HUES48 (cell line): Measurements from ENCODE around the gene PNLIPRP2.

Experiments used
- H3K27ac ChIP-seq: one replicate; pipeline ENCODE4 v1.7.0; 2013; ENCODE audit warnings: low read depth, low read length, inconsistent platforms
- H3K27me3 ChIP-seq: 2 replicates; pipeline ENCODE4 v1.6.1; 2013; ENCODE audit warnings: mild to moderate bottlenecking, low read length; ENCODE audit not compliant: control insufficient read depth, insufficient read depth
- H3K36me3 ChIP-seq: 2 replicates; pipeline ENCODE4 v1.6.1; 2013; ENCODE audit warnings: low read length; ENCODE audit not compliant: control insufficient read depth, insufficient read depth
- H3K4me1 ChIP-seq: 2 replicates; pipeline ENCODE4 v1.6.1; 2013; ENCODE audit warnings: mild to moderate bottlenecking, low read length; ENCODE audit not compliant: control insufficient read depth, insufficient read depth
- H3K4me3 ChIP-seq: 2 replicates; pipeline ENCODE4 v1.5.1; 2013; ENCODE audit warnings: mild to moderate bottlenecking, low read depth, low read length
- H3K9ac ChIP-seq: 2 replicates; pipeline ENCODE4 v1.6.1; 2013; ENCODE audit warnings: mild to moderate bottlenecking, low read depth, low read length, moderate library complexity
- H3K9me3 ChIP-seq: 2 replicates; pipeline ENCODE4 v1.6.1; 2013; ENCODE audit warnings: low read length; ENCODE audit not compliant: control insufficient read depth, insufficient read depth

The PNLIPRP2 gene

DNA sequence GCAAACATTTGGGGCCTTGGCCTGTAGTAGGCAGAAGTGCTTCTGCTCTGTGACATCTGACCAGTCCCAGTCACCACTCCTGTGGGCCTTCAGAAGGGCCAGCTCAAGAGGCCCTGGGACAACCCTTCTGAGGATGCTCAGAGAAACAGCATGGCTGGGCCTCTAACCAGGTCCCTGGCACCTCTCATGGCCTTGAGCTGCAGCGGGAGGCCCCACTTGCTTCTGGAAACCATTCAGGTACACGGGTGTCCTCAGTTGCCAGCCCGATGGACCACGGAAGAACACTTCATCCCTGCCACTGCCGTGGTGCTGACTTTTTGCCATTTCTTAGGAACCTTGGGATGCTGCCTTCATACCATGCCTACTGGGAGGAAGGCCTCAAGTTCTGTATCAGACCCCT lies 64.0 kb downstream of the PNLIPRP2 start:
- no peak overlapping the region for H3K4me3 ChIP-seq
- no peaks in the 10 kb centered on the region for H3K9me3 ChIP-seq
- H3K27ac ChIP-seq, result no peak overlapping the region
- H3K27me3 ChIP-seq, result no peaks in the 10 kb centered on the region
- H3K36me3 ChIP-seq, result no peaks in the 10 kb centered on the region
- H3K9ac ChIP-seq, result no peak overlapping the region
- no peaks in the 10 kb centered on the region for H3K4me1 ChIP-seq

DNA sequence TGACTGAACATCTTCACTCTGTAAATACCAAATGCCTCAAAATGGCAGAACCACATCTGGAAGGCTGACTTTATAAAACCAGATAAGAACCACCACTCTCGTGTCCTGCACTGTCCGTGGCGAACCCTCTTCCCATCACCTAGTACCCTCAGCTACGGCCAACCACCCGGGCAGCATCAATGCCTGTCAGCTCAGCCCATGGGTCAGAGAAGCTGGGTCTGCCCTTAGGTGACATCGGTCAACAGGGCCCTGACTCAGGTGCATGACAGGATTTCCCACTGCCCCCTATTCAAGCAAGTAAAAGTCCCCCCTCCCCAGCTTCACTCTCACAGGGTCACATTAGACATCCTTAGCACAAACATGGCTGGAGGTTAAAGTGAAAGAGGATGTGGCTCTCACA lies 65.1 kb downstream of the PNLIPRP2 start:
- H3K9ac ChIP-seq, result no peak overlapping the region
- H3K9me3 ChIP-seq, result no peaks in the 10 kb centered on the region
- peaks cover 6% of the 10 kb centered on the region for H3K4me1 ChIP-seq
- H3K27me3 ChIP-seq, result no peaks in the 10 kb centered on the region
- no peak overlapping the region for H3K4me3 ChIP-seq
- H3K27ac ChIP-seq, result no peak overlapping the region
- H3K36me3 ChIP-seq, result no peaks in the 10 kb centered on the region

DNA sequence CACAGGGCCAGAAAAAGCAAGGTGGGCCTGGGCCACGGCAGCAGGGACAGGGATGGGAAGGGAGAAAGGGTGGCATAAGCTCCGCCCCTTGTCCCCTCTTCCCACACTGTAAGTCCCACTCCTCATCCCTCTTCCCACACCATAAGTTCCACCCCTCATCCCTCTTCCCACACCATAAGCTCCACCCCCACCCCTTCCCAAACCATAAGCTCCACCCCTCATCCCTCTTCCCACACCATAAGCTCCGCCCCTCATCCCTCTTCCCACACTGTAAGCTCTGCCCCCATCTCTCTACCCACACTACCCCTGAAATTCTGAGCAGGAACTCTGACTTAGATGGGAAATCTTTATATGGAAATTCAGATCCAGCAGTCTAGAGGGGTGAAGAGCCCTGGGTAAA lies 65.9 kb downstream of the PNLIPRP2 start:
- peaks cover 10% of the 10 kb centered on the region for H3K4me1 ChIP-seq
- no peaks in the 10 kb centered on the region for H3K9me3 ChIP-seq
- H3K27me3 ChIP-seq, result no peaks in the 10 kb centered on the region; the same call in 1 of the 2 replicates
- no peaks in the 10 kb centered on the region for H3K36me3 ChIP-seq
- H3K9ac ChIP-seq, result no peak overlapping the region
- H3K4me3 ChIP-seq, result no peak overlapping the region
- no peak overlapping the region for H3K27ac ChIP-seq

DNA sequence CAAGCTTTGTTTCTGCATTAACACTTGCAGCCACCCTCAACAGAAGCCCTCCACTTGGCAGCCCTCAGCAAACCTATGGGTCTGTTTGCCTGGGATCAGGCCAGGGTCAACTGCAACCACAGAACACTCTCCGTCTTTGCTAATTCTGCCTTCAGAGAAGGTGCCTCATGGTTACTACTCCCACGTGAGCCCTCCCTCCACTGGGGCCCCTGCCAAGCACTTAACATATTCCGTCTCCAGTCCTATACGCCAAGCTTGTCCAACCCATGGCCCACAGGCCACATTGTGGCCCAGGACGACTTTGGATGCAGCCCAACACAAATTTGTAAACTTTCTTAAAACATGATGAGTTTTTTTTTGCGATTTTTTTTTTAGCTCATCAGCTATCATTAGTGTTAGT lies 66.9 kb downstream of the PNLIPRP2 start:
- Histone ChIP-seq H3K9ac (no peak overlapping the region), H3K27ac (no peak overlapping the region), H3K4me3 (no peak overlapping the region), H3K9me3 (no peaks in the 10 kb centered on the region), H3K4me1 (peaks cover 10% of the 10 kb centered on the region), H3K27me3 (no peaks in the 10 kb centered on the region; the same call in 1 of the 2 replicates), H3K36me3 (no peaks in the 10 kb centered on the region)

- Histone ChIP-seq H3K9me3 (no peaks in the 10 kb centered on the region), H3K36me3 (no peaks in the 10 kb centered on the region), H3K4me3 (no peak overlapping the region), H3K9ac (no peak overlapping the region), H3K27me3 (no peaks in the 10 kb centered on the region; the same call in 1 of the 2 replicates), H3K27ac (no peak overlapping the region), H3K4me1 (peaks cover 10% of the 10 kb centered on the region)
These were observed 67.5 kb downstream of the PNLIPRP2 start for GRCh38 chr10:116688241-116688711.

DNA sequence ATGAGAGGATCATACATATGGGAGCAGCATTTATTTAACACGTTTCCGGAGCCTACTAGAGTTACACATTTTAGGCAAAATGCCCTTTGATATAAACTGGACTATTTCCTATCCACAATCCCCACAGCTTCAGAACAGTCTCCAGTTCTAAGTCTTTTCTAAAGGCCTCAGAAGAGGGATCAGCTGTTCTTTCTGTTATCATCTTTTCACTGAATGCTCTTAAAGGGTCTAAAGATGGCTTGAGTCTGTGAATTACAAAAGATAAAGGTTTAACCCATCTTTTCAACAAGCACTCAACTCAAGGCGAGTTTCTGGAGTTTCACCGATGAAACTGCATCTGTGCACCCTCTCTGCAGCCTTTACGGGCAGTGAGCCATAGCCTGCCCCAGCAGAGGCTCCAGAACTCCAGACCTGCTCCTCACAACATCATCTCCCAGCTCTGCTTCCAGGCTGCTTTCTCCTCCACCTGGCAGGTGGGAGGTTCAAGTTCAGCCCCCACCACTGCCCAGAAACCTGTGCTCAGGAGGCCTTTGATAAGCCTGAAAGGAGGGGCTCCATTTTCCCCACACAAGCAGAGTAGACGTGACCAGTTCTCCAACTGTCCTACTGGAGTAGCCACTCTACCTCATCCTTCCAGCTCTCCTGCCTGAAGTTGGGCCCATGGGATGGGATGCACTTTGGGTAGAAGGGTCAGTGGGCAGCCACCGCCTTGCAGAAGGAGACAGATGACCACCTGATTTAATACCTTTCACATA lies 68.2 kb downstream of the PNLIPRP2 start:
- Histone ChIP-seq H3K9ac (no peak overlapping the region), H3K4me3 (no peak overlapping the region), H3K27ac (no peak overlapping the region), H3K4me1 (peaks cover 12% of the 10 kb centered on the region), H3K9me3 (no peaks in the 10 kb centered on the region), H3K36me3 (no peaks in the 10 kb centered on the region), H3K27me3 (no peaks in the 10 kb centered on the region; the same call in 1 of the 2 replicates)

GRCh38 chr10:116689744-116690143 lies 69.0 kb downstream of the PNLIPRP2 start:
- H3K4me3 ChIP-seq, result no peak overlapping the region
- H3K9me3 ChIP-seq, result no peaks in the 10 kb centered on the region
- H3K4me1 ChIP-seq, result peaks cover 19% of the 10 kb centered on the region
- no peak overlapping the region for H3K27ac ChIP-seq
- H3K27me3 ChIP-seq, result no peaks in the 10 kb centered on the region; the same call in 1 of the 2 replicates
- H3K9ac ChIP-seq, result no peak overlapping the region
- H3K36me3 ChIP-seq, result no peaks in the 10 kb centered on the region

DNA sequence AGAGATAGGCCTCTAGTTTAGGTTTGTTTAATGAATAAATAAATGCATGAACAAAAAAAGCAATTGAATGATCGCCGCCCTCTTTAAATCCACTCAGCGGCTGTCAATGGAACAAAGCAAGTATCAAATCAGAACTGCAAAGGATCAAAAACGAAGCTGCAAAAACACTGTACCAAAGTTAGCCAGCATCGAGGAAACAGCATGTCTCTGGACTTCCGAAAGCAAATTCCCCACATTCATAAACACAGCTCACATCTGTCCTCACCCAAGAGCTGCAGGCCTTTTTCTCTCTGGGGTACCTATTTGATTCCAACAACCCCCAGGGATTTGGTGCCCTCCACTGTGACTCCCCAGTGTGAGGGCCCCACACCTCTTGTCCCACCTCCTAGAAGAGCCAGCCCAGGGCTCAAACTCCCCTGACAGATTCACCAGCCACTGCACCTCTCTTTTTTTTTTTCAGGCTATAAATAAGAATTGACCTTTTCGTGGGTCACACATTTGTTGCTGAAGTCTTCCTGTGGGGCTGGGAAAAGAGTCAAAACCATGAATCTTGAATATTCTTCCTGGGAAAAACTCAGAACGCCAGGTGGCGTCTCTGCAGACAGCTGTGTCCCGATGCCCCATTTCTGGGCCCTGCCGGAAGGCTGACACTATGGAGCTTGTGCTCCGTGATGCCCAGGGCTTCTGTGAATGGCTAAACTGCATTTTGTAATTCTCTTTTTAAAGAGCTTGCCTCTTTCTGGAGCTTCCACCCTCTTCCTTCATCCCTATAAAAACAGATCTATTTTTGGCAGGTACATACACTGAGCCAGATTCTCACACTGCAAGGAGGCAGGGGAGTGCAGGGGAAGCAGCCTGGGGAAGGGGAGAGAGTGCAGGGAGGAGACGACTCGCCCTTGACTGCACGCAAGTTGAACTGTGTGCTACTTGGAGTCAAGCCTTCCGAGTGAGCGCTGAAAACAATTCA lies 69.9 kb downstream of the PNLIPRP2 start:
- H3K27ac ChIP-seq, result no peak overlapping the region
- no peak overlapping the region for H3K4me3 ChIP-seq
- H3K36me3 ChIP-seq, result no peaks in the 10 kb centered on the region
- peaks cover 19% of the 10 kb centered on the region for H3K4me1 ChIP-seq
- no peaks in the 10 kb centered on the region for H3K9me3 ChIP-seq
- no peak overlapping the region for H3K9ac ChIP-seq
- no peaks in the 10 kb centered on the region; the same call in 1 of the 2 replicates for H3K27me3 ChIP-seq

- H3K4me3 ChIP-seq, result no peak overlapping the region
- no peaks in the 10 kb centered on the region; the same call in 1 of the 2 replicates for H3K27me3 ChIP-seq
- H3K9ac ChIP-seq, result no peak overlapping the region
- no peaks in the 10 kb centered on the region for H3K9me3 ChIP-seq
- H3K4me1 ChIP-seq, result peaks cover 19% of the 10 kb centered on the region
- no peak overlapping the region for H3K27ac ChIP-seq
- no peaks in the 10 kb centered on the region for H3K36me3 ChIP-seq
These were observed 70.9 kb downstream of the PNLIPRP2 start for GRCh38 chr10:116691635-116692034.

DNA sequence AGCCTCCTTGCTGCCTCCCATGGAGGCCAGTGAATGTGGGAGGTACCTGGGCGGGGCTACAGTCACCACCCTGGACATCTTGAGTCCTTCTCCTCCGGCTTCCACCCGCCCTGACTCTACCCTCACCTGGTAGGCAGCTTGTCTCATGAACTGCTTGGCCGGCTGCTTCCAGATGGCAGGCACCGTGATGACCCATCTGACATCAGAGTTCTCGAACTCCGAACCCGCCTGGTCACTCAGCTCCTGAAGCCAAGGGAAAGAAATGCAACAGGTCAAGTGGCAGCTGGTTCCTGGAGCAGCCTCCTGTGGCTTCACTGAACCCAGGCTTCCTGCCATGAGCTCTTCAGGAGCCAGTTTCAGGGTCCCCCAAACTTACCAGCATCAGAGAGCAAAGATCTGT lies 71.5 kb downstream of the PNLIPRP2 start:
- Histone ChIP-seq H3K36me3 (no peaks in the 10 kb centered on the region), H3K9ac (no peak overlapping the region), H3K9me3 (no peaks in the 10 kb centered on the region), H3K4me1 (peaks cover 19% of the 10 kb centered on the region), H3K4me3 (no peak overlapping the region), H3K27me3 (no peaks in the 10 kb centered on the region; the same call in 1 of the 2 replicates), H3K27ac (no peak overlapping the region)
